Measurements from ENCODE around the gene ZIC1. TPM values are rescaled to one million over a fixed set of nuclear protein-coding genes. Genes with fewer than 3 reads are reported as not detected.

ZIC1 gene
- total and polyA plus RNA-seq, 2 of the 13 experiments (the other 11 are each of a cell fraction or from before 2014, with no cell fraction given), result not detected

DNA sequence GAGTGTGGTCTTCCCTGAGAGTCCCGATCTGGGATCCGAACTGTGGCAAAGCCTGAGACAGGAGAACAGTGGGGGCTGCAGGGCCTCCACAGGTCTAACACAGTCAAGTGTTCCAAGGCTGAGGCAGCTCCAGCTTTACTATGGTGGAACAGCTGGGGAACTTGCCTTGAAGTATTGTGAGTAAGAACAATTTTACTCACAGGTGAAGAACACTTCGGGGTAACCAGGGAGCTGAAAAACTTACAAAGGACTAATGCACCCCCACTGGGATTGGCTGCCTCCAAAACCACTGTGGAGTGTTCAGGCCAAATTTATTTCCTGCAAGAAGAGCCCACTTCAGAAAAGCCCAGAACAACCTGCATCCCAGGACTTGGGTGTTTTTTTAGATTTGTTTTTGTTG, 28.2 kb upstream of the ZIC1 start:
- Histone ChIP-seq H3K27me3 (ENCODE audit: control insufficient read depth in 1 of 2, insufficient read depth in 2 of 2, low read length in 2 of 2) (peaks cover 0 to 15% of the 10 kb centered on the region in 2 experiments; a peak in 1 of 5 replicates), H3K79me2 (ENCODE audit: insufficient read depth, low read length) (no peaks in the 10 kb centered on the region), H3K36me3 (replicated peaks in 1 of 2; ENCODE audit: control insufficient read depth in 1 of 2, insufficient read depth in 2 of 2, low read length in 2 of 2) (no peaks in the 10 kb centered on the region), H3K4me1 (ENCODE audit: insufficient read depth, low read length) (no peaks in the 10 kb centered on the region), H2AFZ (ENCODE audit: low read length) (no peak overlapping the region), H3K27ac (ENCODE audit: extremely low read length, insufficient read depth, low read length) (no peak overlapping the region), H4K20me1 (ENCODE audit: insufficient read depth, low read length) (no peaks in the 10 kb centered on the region), H3K9ac (ENCODE audit: insufficient read depth, low read depth, low read length) (no peak overlapping the region), H3K4me3 (replicated peaks in 1 of 3; ENCODE audit: insufficient read depth in 1 of 3, low read depth in 2 of 3, low read length in 3 of 3) (no peak overlapping the region), H3K9me3 (ENCODE audit: low read length) (no peaks in the 10 kb centered on the region), H3K4me2 (ENCODE audit: low read depth, low read length) (no peak overlapping the region)
- DNase-seq (ENCODE audit: low spot score) (no peak), FAIRE-seq (no peak), ATAC-seq (no peak)
- in situ Hi-C loops (cut with HindIII; ENCODE audit: extremely low pct_ligation_motif_present, low pct_unique_long_range_greater_than_20kb), result no loop called here
- BruUV-seq (replicated peaks), result no TSS peak
- no peak for TF ChIP-seq MED8 (CRISPR knock-in tag; IDR thresholded peaks at IDR 0.05; ENCODE audit: insufficient replicate concordance)
- TF ChIP-seq SNAI1 (CRISPR knock-in tag; IDR thresholded peaks at IDR 0.05; ENCODE audit: borderline replicate concordance), result no peak
- CTCF ChIA-PET (ENCODE audit: low intra/inter-chr PET ratio, low total read pairs), result no interaction called here
- intact Hi-C loops (cut with micrococcal nuclease; ENCODE audit: unreplicated experiment), result no loop called here
- WGBS (ENCODE audit: low lambda C conversion rate), result 53% methylated on average over 3 of the region's 3 CpGs
- POLR2A ChIA-PET, result no interaction called here

DNA sequence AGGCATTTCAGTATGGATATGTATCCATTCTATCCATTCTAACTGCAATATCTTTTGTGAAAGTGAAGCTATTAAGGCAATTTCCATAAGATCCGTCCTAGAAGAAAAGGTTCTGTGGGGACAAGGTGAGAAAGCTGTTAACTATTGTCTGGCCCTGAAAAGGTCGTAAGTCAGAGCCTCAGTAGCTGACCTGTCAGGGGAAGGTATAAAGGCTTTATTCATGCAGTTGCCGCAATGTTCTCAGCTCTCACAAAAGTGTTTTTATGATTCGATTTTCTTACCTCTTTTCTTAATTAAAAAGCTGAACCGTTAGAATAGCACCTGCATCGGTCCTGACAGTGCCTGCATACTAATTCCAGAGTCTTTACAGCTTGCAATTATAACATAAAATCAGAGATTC, 27.6 kb upstream of the ZIC1 start:
- Histone ChIP-seq H3K79me2 (ENCODE audit: insufficient read depth, low read length) (no peaks in the 10 kb centered on the region), H2AFZ (ENCODE audit: low read length) (no peak overlapping the region), H3K4me1 (ENCODE audit: insufficient read depth, low read length) (no peaks in the 10 kb centered on the region), H3K27ac (ENCODE audit: extremely low read length, insufficient read depth, low read length) (no peak overlapping the region), H3K36me3 (replicated peaks in 1 of 2; ENCODE audit: control insufficient read depth in 1 of 2, insufficient read depth in 2 of 2, low read length in 2 of 2) (no peaks in the 10 kb centered on the region), H3K4me3 (replicated peaks in 1 of 3; ENCODE audit: insufficient read depth in 1 of 3, low read depth in 2 of 3, low read length in 3 of 3) (no peak overlapping the region), H3K9ac (ENCODE audit: insufficient read depth, low read depth, low read length) (no peak overlapping the region), H3K27me3 (ENCODE audit: control insufficient read depth in 1 of 2, insufficient read depth in 2 of 2, low read length in 2 of 2) (peaks cover 0 to 17% of the 10 kb centered on the region in 2 experiments; a peak in 1 of 5 replicates), H4K20me1 (ENCODE audit: insufficient read depth, low read length) (no peaks in the 10 kb centered on the region), H3K4me2 (ENCODE audit: low read depth, low read length) (no peak overlapping the region), H3K9me3 (ENCODE audit: low read length) (no peaks in the 10 kb centered on the region)
- DNase-seq (ENCODE audit: low spot score) (no peak), FAIRE-seq (no peak), ATAC-seq (no peak)
- POLR2A ChIA-PET, result no interaction called here
- CTCF ChIA-PET (ENCODE audit: low intra/inter-chr PET ratio, low total read pairs), result no interaction called here
- intact Hi-C loops (cut with micrococcal nuclease; ENCODE audit: unreplicated experiment), result no loop called here
- WGBS (ENCODE audit: low lambda C conversion rate), result 19% methylated on average over 6 of the region's 6 CpGs
- no TSS peak for BruUV-seq (replicated peaks)
- in situ Hi-C loops (cut with HindIII; ENCODE audit: extremely low pct_ligation_motif_present, low pct_unique_long_range_greater_than_20kb), result no loop called here
- TF ChIP-seq, protein P1, sequence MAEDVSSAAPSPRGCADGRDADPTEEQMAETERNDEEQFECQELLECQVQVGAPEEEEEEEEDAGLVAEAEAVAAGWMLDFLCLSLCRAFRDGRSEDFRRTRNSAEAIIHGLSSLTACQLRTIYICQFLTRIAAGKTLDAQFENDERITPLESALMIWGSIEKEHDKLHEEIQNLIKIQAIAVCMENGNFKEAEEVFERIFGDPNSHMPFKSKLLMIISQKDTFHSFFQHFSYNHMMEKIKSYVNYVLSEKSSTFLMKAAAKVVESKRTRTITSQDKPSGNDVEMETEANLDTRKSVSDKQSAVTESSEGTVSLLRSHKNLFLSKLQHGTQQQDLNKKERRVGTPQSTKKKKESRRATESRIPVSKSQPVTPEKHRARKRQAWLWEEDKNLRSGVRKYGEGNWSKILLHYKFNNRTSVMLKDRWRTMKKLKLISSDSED (CRISPR knock-in tag; IDR thresholded peaks at IDR 0.05), result no peak
- TF ChIP-seq, protein P2, sequence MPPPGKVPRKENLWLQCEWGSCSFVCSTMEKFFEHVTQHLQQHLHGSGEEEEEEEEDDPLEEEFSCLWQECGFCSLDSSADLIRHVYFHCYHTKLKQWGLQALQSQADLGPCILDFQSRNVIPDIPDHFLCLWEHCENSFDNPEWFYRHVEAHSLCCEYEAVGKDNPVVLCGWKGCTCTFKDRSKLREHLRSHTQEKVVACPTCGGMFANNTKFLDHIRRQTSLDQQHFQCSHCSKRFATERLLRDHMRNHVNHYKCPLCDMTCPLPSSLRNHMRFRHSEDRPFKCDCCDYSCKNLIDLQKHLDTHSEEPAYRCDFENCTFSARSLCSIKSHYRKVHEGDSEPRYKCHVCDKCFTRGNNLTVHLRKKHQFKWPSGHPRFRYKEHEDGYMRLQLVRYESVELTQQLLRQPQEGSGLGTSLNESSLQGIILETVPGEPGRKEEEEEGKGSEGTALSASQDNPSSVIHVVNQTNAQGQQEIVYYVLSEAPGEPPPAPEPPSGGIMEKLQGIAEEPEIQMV (CRISPR knock-in tag; IDR thresholded peaks at IDR 0.05; ENCODE audit: low read depth), result no peak
- TF ChIP-seq, protein P3, sequence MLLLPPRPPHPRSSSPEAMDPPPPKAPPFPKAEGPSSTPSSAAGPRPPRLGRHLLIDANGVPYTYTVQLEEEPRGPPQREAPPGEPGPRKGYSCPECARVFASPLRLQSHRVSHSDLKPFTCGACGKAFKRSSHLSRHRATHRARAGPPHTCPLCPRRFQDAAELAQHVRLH (CRISPR knock-in tag; IDR thresholded peaks at IDR 0.05; ENCODE audit: borderline replicate concordance, low read depth), result no peak
- no peak for TF ChIP-seq TCF7L2 (IDR thresholded peaks at IDR 0.05; ENCODE audit: low read depth, low read length)
- no peak for TF ChIP-seq ZNF275 (CRISPR knock-in tag; IDR thresholded peaks at IDR 0.05; ENCODE audit: borderline replicate concordance)
- TF ChIP-seq, protein P4, sequence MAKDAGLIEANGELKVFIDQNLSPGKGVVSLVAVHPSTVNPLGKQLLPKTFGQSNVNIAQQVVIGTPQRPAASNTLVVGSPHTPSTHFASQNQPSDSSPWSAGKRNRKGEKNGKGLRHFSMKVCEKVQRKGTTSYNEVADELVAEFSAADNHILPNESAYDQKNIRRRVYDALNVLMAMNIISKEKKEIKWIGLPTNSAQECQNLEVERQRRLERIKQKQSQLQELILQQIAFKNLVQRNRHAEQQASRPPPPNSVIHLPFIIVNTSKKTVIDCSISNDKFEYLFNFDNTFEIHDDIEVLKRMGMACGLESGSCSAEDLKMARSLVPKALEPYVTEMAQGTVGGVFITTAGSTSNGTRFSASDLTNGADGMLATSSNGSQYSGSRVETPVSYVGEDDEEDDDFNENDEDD (CRISPR knock-in tag; IDR thresholded peaks at IDR 0.05; ENCODE audit: borderline replicate concordance), result no peak
- no peak for TF ChIP-seq KLF9 (CRISPR knock-in tag; IDR thresholded peaks at IDR 0.05; ENCODE audit: low read depth)
- no peak for TF ChIP-seq SIN3B (IDR thresholded peaks at IDR 0.05; ENCODE audit: low read length)
- no peak for TF ChIP-seq NFKBIZ (CRISPR knock-in tag; IDR thresholded peaks at IDR 0.05)
